HG03025 (cell line): ENCODE measurements around the gene KCNQ1OT1.

Experiments
- ATAC-seq: cut with Tn5 transposase; IDR thresholded peaks from one replicate; pipeline ENCODE4 v1.9.1; 2021; ENCODE audit warnings: mild to moderate bottlenecking, moderate library complexity; ENCODE audit not compliant: unreplicated experiment, low FRiP score

KCNQ1OT1 gene

GRCh38 chr11:2575591-2576051 lies 124.2 kb downstream of the KCNQ1OT1 start:
- no peak for ATAC-seq

DNA sequence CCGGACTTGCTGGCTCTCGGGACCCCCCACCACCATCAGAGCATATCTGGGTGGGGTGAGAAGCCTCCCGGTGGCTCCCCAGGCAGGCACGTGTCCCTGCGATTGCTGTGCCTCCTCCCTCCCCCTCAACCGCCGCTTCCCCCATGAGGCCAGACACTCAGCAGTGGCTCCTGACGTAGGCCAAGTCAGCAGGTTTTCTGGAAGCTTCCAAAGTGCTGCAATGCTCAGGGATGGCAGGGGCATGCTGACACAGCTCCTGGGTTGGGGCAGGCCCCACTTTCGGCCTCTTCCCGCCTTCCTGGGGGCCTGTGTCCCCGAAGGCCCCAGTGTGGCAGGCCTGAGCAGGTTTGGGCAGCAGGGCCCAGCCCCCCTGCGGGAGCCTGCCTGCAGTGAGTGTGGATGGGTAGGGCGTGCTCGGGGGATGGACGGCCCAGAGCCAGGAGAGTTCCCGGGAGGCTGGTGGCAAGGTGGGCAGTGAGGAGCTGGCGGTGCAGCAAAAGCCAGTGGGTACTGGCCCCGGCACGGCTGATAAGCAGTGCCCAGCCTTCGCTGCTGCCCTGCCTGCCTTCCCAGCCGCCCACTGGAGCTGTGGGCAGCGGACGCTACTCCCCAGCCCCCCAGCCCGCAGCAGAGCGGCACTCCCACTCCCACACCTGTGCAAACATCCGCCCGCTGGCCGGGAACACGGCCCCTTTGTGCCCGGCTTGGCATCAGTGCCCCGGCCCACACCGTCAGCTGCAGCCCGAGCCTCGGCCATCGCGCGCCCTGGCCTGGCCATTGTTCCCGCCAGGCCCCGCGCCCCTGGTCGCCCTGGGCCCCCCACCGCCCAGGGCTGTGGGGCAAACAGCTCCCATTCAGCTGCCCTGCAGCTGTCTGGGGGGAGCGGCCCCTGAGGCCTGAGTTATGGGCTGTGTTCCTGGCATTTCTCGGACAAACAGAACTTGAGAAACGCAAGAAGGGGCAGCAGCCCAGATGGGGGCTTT lies 125.0 kb downstream of the KCNQ1OT1 start:
- no peak for ATAC-seq

DNA sequence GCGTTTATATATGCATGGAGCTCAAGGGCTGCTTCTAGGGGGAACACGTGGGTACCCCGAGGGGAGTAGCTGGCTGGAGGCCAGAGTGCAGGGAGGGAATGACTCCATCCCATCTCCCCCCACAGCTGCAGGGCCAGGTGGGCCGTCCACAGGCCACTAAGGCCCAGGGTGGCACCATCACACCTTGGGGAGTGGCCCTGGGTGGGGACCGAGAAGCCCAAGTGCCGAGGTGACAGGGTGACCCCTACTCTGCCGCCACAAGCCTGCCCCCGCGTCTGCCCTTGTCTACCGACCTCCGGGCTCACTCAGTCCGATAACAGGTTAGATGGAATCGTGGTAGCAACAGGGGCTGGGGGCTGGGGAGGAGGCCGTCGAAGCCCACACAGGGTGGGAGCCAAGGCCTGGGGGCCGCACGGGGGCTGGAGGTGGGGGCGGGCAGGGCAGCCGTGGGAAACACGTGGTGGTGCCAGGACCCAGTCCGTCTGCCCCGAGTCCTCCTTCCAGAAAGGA lies 125.7 kb downstream of the KCNQ1OT1 start:
- no peak for ATAC-seq

- no peak for ATAC-seq
Measured at GRCh38 chr11:2573240-2574042, 126.4 kb downstream of the KCNQ1OT1 start.

DNA sequence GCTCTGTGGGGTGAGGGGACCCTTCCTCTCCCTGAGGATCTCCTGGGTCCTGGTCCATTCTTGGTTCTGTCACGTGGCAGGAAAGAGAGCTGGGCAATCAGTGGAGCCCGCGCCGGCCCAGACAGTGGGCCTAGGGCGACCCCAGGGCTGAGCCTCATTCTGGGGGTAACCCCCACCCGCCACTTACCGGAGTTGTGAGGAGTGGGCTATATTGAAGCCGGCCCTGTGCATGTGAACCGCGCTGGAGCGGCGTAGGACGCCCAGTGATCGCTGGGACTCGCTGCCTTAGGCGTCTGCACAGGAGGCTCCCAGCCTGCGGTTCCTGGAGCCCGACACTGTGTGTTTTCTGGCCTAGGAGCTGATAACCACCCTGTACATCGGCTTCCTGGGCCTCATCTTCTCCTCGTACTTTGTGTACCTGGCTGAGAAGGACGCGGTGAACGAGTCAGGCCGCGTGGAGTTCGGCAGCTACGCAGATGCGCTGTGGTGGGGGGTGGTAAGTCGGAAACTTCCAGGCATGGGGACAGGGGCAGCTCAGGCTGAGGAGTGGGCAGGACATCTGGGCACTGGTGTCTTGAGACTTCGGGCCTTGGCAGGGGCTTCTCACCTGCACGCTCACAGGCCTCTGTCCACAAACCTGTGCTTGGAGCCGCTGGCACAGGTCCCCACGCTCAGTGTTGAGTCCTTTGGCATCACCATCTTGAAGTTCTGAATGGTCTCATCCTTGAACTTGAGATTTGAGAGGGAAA lies 127.1 kb downstream of the KCNQ1OT1 start:
- ATAC-seq: no peak

- no peak for ATAC-seq
Measured at GRCh38 chr11:2571598-2572281, 128.1 kb downstream of the KCNQ1OT1 start.

- ATAC-seq: no peak
Measured at GRCh38 chr11:2570841-2571597, 128.8 kb downstream of the KCNQ1OT1 start.

GRCh38 chr11:2570211-2570811 lies 129.5 kb downstream of the KCNQ1OT1 start:
- ATAC-seq: no peak

- ATAC-seq: no peak
Measured at GRCh38 chr11:2569731-2570210, 130.0 kb downstream of the KCNQ1OT1 start.

DNA sequence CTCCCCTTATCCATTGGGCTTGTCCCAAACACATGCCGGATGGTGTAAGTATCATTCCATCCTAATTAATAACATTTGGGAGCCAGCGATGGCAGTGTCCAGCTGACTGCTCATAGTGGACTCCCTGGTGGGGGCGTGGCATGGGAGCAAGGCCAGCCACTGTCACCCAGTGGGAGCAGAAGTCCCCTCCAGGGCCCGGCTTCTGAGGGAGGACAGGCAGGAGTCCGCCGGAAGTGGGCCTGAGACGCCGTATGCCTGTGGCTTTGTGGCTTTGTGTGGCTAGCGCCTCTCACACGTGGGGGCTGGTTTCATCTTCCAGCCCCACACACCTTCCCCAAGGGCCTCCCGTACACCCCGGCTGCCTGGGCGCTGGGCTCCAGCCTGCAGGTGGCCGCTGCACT lies 130.5 kb downstream of the KCNQ1OT1 start:
- no peak for ATAC-seq

DNA sequence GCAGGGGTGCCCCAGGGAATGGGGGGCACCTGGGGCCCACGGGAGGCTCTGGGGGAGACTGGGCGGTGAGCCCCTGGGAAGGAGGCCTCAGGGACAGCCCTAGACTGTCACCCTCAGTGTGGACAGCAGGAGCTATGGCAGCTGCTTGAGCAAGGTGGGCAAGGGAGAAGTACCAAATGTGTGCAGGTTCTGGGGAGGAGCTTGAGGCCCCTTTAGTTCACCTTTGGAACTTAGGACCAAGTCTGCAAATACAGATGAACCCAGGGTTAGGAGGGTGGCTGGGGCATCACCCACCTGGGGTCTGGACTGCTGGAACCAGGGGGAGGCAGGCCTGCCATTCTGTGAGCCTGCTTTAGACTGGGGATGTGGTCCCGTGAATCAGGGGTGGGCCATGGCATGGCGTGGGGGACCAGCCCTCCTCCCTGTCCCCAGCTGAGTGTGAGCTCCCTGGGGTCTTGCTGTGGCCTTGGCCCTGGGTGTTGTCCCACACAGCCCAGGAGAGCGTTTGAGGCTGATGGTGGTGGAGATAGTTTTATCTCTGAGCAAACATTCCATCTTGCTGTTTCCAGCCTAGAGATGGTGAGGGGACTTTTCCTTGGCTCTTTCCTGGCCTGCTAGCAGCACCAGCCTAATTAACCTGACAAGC lies 132.6 kb downstream of the KCNQ1OT1 start:
- no peak for ATAC-seq

- no peak for ATAC-seq
Measured at GRCh38 chr11:2566223-2567025, 133.4 kb downstream of the KCNQ1OT1 start.

DNA sequence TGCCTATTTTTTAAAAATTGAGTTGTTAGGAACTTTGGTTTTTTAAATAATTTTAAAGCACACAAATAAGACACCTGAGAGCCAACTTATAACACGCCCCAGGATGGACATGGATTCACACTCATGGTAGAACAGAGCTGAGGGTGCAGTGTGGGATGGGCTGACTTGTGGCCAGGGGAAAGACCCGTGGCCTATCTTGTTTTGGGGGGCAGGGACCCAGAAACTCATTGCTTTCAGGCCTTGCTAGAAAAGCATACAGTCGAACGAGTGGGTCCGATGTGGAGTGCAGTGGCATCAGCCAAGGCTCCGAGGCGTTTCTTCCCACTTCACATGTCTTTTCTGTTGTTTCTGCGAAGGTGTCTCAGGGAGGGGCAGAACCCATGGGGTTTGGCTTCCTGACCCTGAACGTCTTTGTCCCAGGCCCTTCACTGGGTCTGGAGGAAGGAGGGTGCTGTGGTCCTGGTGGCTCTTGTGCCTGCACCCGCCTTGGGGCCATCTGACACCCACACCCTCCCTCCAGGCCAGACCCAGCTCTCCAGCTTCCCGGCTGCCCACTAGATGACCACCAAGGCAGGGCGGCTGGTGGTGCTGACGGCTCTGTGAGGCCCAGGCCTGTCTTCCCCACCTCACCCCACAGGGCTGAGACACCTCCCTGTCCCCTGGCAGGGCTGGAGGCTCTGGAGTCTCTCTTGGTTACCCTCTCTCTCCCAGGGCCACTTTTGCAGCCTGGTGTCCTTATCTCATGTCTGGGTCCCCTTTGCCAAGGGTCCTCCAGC lies 134.2 kb downstream of the KCNQ1OT1 start:
- no peak for ATAC-seq

DNA sequence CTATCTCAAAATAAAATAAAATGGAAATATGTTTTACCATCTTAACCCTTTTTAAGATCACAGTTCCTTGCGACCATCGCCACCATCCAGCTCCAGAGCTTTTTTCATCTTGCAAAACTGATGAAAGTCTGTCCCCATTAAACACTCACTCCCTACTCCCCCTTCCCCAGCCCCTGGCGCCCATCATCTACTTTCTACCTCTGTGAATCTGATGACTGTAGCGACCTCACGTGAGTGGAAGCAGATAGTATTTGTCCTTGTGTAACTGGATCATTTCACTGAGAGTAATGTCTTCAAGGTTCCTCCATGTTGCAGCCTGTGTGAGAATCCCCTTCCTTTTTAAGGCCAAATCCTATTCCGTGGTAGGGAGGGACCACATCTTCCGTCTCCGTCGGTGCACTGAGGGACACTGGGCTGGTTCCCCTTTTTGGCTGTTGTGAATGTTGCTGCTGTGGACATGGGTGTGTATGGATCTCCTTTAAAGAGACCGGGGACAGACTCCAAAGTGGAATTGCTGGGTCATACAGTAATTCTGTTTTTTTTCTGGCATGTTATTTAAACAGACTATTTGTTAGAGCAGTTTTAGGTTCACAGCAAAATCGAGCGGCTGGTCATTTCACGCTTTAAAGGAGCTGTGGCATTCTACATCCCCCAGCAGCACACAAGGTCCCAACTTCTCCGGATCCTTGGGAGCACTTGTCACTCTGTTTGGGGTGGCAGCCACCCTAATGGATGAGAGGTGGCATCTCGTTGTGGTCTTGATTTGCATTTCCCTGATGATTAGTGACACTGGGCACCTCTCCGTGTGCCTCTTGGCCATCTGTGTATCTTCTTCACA lies 135.0 kb downstream of the KCNQ1OT1 start:
- no peak for ATAC-seq

DNA sequence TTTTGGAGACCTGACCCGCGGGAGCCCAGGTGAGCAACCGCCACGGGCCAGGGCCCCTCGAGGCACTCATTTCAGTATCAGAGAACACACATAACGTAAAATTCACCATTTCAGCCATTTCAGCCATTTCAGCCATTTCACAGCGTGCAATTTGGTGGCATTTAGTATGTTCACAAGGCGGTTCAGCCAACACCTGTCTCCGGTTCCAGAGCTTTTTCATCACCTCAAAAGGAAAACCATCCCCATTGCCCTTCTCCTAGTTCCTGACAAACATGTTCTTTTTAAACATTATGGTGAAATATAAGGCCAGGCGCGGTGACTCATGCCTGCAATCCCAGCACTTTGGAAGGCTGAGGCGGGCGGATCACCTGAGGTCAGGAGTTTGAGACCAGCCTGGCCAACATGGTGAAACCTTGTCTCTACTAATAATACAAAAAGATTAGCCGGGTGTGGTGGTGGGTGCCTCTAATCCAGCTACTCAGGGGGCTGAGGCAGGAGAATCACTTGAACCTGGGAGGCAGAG lies 135.7 kb downstream of the KCNQ1OT1 start:
- ATAC-seq: no peak
